DND-41 (cell line): ENCODE data around the gene CARD16.
"Not testable (repeated sequence)": the region's sequence is repeated elsewhere in the genome, so short reads cannot be mapped to it uniquely, and the experiment has no call there.

Experiments
- ATAC-seq: fragments of 200-7000 bp; cut with Tn5 transposase; 3 replicates; pipeline ENCODE4 v1.9.1; 2021; ENCODE audit warnings: low read depth; ENCODE audit not compliant: insufficient read depth
- DNase-seq: peaks from one replicate; pipeline ENCODE4 v3.0.0-alpha.2; 2020
- H2AFZ ChIP-seq: 2 replicates; pipeline ENCODE4 v1.6.0; 2012; ENCODE audit warnings: low read depth, low read length
- H3K27ac ChIP-seq: 2 replicates; pipeline ENCODE4 v1.5.1; 2012; ENCODE audit warnings: low read length, inconsistent platforms
- H3K27me3 ChIP-seq: fragments of 200-600 bp; sonication (generic); 2 replicates; pipeline ENCODE4 v1.6.0; 2012; ENCODE audit warnings: low read length, mild to moderate bottlenecking, inconsistent platforms; ENCODE audit not compliant: insufficient read depth, poor library complexity
- H3K36me3 ChIP-seq: 2 replicates; pipeline ENCODE4 v1.5.1; 2012; ENCODE audit warnings: low read length, inconsistent platforms; ENCODE audit not compliant: insufficient read depth
- H3K4me1 ChIP-seq: 2 replicates; pipeline ENCODE4 v1.5.1; 2012; ENCODE audit warnings: mild to moderate bottlenecking, low read length; ENCODE audit not compliant: insufficient read depth
- H3K4me2 ChIP-seq: 2 replicates; pipeline ENCODE4 v1.6.0; 2012; ENCODE audit warnings: mild to moderate bottlenecking, moderate library complexity, low read length, inconsistent platforms; ENCODE audit not compliant: insufficient read depth
- H3K4me3 ChIP-seq, 2 experiments: fragments of 200-600 bp in 1 of 2; shearing (Covaris generic) in 1 of 2; 2 replicates each; pipeline ENCODE4 v1.5.1; 2012 to 2016; ENCODE audit warnings: inconsistent platforms in 2 of 2, low read length in 2 of 2, mild to moderate bottlenecking in 2 of 2, low read depth in 1 of 2, moderate library complexity in 1 of 2
- H3K79me2 ChIP-seq: 2 replicates; pipeline ENCODE4 v1.6.0; 2012; ENCODE audit warnings: low read length, inconsistent platforms; ENCODE audit not compliant: insufficient read depth
- H3K9ac ChIP-seq: 2 replicates; pipeline ENCODE4 v1.6.0; 2012; ENCODE audit warnings: low read depth, mild to moderate bottlenecking, inconsistent platforms, low read length, moderate library complexity
- H3K9me3 ChIP-seq: 2 replicates; pipeline ENCODE4 v1.5.1; 2012; ENCODE audit warnings: low read length, moderate library complexity, mild to moderate bottlenecking, inconsistent platforms; ENCODE audit not compliant: insufficient read depth, severe bottlenecking
- H4K20me1 ChIP-seq: 2 replicates; pipeline ENCODE4 v1.6.0; 2012; ENCODE audit warnings: low read length; ENCODE audit not compliant: insufficient read depth
- CTCF ChIP-seq: IDR thresholded peaks from 2 replicates; pipeline ENCODE4 v1.5.1; 2012; ENCODE audit warnings: borderline replicate concordance, low read length, moderate library complexity, mild to moderate bottlenecking; ENCODE audit not compliant: poor library complexity, severe bottlenecking; ENCODE audit errors: extremely low read depth
- EZH2 ChIP-seq: IDR thresholded peaks from 3 replicates; pipeline ENCODE4 v1.6.1; 2012; ENCODE audit warnings: borderline replicate concordance, low read depth, mild to moderate bottlenecking, moderate library complexity, low read length, inconsistent platforms; ENCODE audit not compliant: severe bottlenecking

CARD16 gene

GRCh38 chr11:105078283-105078682 is 33.1 kb upstream of the CARD16 start:
- no peaks in the 10 kb centered on the region for H3K27me3 ChIP-seq
- ATAC-seq (no peak), DNase-seq (no peak)
- H3K79me2 ChIP-seq = no peaks in the 10 kb centered on the region
- H3K4me2 ChIP-seq = no peak overlapping the region
- H2AFZ ChIP-seq = no peak overlapping the region
- H4K20me1 ChIP-seq = no peaks in the 10 kb centered on the region
- TF ChIP-seq CTCF (no peak), EZH2 (no peak)
- no peak overlapping the region for H3K27ac ChIP-seq
- H3K9me3 ChIP-seq = no peaks in the 10 kb centered on the region
- H3K9ac ChIP-seq = no peak overlapping the region
- no peaks in the 10 kb centered on the region for H3K36me3 ChIP-seq
- no peak overlapping the region for H3K4me3 ChIP-seq
- peaks cover 11% of the 10 kb centered on the region for H3K4me1 ChIP-seq

DNA sequence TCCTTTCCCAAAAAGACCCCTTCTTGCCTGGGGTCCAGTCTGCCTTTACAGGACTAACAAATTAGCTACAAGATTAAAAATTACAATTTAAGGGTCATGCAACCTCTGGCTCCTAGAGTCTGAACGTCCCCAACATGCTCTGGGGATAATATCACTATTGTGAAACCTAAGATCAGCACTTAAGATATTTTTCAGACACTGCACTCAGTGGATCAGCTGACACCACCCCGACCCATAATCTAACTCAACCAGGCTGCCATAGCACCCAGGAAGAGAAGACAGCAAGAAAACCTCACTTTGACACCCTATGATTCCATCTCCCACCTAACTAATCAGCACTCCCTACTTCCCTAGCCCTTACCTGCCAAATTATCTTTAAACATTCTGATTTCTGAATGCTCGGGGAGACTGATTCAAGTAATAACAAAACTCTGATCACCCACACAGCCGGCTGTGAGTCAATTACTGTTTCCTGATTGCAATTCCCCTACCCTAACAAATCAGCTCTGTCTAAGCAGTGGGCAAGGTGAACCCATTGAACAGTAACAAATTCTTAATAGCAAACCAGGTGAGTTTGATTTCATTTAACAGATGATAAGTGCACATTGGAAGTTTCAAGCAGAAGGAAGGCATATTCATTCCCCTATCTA is 32.1 kb upstream of the CARD16 start:
- H3K4me2 ChIP-seq, H3K4me3 ChIP-seq, H3K36me3 ChIP-seq, H4K20me1 ChIP-seq, H3K9ac ChIP-seq, DNase-seq, H3K9me3 ChIP-seq, H3K27ac ChIP-seq, H3K79me2 ChIP-seq, H2AFZ ChIP-seq, ATAC-seq, H3K27me3 ChIP-seq: not testable (repeated sequence)
- peaks cover 11% of the 10 kb centered on the region for H3K4me1 ChIP-seq

- no peak overlapping the region for H3K4me2 ChIP-seq
- DNase-seq (no peak), ATAC-seq (no peak)
- TF ChIP-seq EZH2 (no peak), CTCF (no peak)
- H3K27ac ChIP-seq = no peak overlapping the region
- H3K27me3 ChIP-seq = no peaks in the 10 kb centered on the region
- peaks cover 9% of the 10 kb centered on the region for H3K4me1 ChIP-seq
- H3K9me3 ChIP-seq = no peaks in the 10 kb centered on the region
- no peaks in the 10 kb centered on the region for H3K79me2 ChIP-seq
- no peak overlapping the region; the same call in 1 of the 2 replicates for H2AFZ ChIP-seq
- H4K20me1 ChIP-seq = no peaks in the 10 kb centered on the region
- no peak overlapping the region for H3K9ac ChIP-seq
- H3K4me3 ChIP-seq = no peak overlapping the region
- no peaks in the 10 kb centered on the region for H3K36me3 ChIP-seq
Measured at GRCh38 chr11:105074166-105074530, 29.0 kb upstream of the CARD16 start.

DNA sequence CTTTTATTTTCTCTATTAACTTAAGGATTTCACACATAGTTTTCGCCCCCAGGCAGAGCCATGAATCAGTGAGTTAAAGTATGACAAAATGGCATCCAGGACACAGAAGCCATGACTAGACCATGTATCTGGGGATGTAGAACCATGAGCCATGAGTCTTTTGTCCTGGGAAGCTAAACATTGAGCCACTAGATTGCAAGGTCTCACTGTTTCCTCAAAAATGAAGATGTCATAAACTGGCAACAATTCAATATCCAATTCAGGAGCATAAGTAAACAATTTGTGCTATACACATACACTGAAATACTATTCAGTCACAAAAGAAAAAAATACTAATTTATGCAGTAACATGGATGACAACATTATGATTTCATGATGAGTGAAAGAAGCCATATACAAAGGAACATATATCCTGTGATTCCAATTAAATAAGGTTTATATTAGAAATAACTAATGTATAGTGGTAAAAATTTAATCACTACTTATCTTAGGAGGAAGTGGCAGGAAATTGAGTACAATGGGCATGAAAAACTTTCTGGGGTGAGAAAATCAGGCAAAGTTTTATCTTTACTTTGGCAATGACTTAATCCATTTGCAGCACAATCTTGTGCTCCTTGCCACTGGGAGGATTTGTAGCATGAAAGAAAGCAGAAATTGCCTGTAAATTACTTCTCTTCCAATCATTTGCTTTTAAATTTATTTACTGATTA is 28.5 kb upstream of the CARD16 start:
- no peaks in the 10 kb centered on the region for H3K9me3 ChIP-seq
- H3K27ac ChIP-seq = no peak overlapping the region
- DNase-seq (no peak), ATAC-seq (no peak)
- peaks cover 9% of the 10 kb centered on the region for H3K4me1 ChIP-seq
- TF ChIP-seq EZH2 = no peak
- no peak for TF ChIP-seq CTCF
- no peak overlapping the region for H3K4me3 ChIP-seq
- H3K4me2 ChIP-seq = no peak overlapping the region
- no peaks in the 10 kb centered on the region for H3K36me3 ChIP-seq
- H3K9ac ChIP-seq = no peak overlapping the region
- H3K79me2 ChIP-seq = no peaks in the 10 kb centered on the region
- no peaks in the 10 kb centered on the region for H4K20me1 ChIP-seq
- no peaks in the 10 kb centered on the region for H3K27me3 ChIP-seq
- H2AFZ ChIP-seq = no peak overlapping the region

DNA sequence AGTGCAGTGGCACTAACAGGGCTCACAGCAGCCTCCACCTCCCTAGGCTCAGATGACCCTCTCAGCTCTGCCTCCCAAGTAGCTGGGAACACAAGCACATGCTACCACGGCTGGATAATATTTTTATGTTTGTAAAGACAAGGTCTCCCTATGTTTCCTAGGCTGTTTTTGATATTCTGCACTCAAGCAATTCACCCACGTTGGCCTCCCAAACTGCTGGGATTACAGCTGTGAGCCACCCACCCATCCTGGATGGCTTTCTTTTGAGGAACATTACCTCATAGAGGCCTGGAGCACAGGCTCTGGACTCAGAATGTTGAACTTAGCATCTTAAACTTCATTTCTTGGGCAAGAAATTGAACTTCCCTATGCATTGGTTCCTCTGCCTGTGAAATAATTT is 26.9 kb upstream of the CARD16 start:
- H3K9ac ChIP-seq, H3K27me3 ChIP-seq, H3K4me2 ChIP-seq, H3K4me1 ChIP-seq, H3K79me2 ChIP-seq, H2AFZ ChIP-seq, H3K4me3 ChIP-seq, H3K9me3 ChIP-seq, ATAC-seq, H3K36me3 ChIP-seq, H3K27ac ChIP-seq, H4K20me1 ChIP-seq, DNase-seq: not testable (repeated sequence)
